ENCODE data around the gene ARPC1B.
"Not testable (repeated sequence)": the region's sequence is repeated elsewhere in the genome, so short reads cannot be mapped to it uniquely, and the experiment has no call there.

Gene ARPC1B

GRCh38 chr7:99418260-99418659 lies 43.7 kb downstream of the ARPC1B start:
- no peak for DNase-seq

GRCh38 chr7:99419323-99420021 lies 44.9 kb downstream of the ARPC1B start:
- no peak for DNase-seq

- no peak for DNase-seq
Measured at GRCh38 chr7:99420213-99420612, 45.7 kb downstream of the ARPC1B start.

- DNase-seq: no peak
Measured at GRCh38 chr7:99420986-99421385, 46.5 kb downstream of the ARPC1B start.

GRCh38 chr7:99422186-99422585 lies 47.7 kb downstream of the ARPC1B start:
- DNase-seq: no peak

- DNase-seq: no peak
Measured at GRCh38 chr7:99422625-99423024, 48.1 kb downstream of the ARPC1B start.

- no peak for DNase-seq
Measured at GRCh38 chr7:99424932-99425730, 50.6 kb downstream of the ARPC1B start.

- DNase-seq: no peak
Measured at GRCh38 chr7:99428972-99429566, 54.5 kb downstream of the ARPC1B start.

- DNase-seq: no peak
Measured at GRCh38 chr7:99429756-99430155, 55.2 kb downstream of the ARPC1B start.

GRCh38 chr7:99431756-99432540 lies 57.4 kb downstream of the ARPC1B start:
- DNase-seq: not testable (repeated sequence)

GRCh38 chr7:99433158-99433557 lies 58.6 kb downstream of the ARPC1B start:
- DNase-seq: no peak

GRCh38 chr7:99437946-99438572 lies 63.5 kb downstream of the ARPC1B start:
- DNase-seq: no peak

- peak; percentile 94 for DNase-seq
Measured at GRCh38 chr7:99438573-99439480, 64.3 kb downstream of the ARPC1B start, which contains the start of the genes CPSF4 and PTCD1. Gene CPSF4 (plus strand): TSS chr7:99438943. CDS start chr7:99439083, 140 bp downstream. Gene PTCD1 (minus strand): TSS chr7:99438798. CDS start chr7:99435242, 3,556 bp downstream.

GRCh38 chr7:99440195-99440594 lies 65.7 kb downstream of the ARPC1B start:
- no peak for DNase-seq
